Measurements from ENCODE around the gene UCK1.
"Not testable (repeated sequence)": the region's sequence is repeated elsewhere in the genome, so short reads cannot be mapped to it uniquely, and the experiment has no call there.

Gene UCK1

DNA sequence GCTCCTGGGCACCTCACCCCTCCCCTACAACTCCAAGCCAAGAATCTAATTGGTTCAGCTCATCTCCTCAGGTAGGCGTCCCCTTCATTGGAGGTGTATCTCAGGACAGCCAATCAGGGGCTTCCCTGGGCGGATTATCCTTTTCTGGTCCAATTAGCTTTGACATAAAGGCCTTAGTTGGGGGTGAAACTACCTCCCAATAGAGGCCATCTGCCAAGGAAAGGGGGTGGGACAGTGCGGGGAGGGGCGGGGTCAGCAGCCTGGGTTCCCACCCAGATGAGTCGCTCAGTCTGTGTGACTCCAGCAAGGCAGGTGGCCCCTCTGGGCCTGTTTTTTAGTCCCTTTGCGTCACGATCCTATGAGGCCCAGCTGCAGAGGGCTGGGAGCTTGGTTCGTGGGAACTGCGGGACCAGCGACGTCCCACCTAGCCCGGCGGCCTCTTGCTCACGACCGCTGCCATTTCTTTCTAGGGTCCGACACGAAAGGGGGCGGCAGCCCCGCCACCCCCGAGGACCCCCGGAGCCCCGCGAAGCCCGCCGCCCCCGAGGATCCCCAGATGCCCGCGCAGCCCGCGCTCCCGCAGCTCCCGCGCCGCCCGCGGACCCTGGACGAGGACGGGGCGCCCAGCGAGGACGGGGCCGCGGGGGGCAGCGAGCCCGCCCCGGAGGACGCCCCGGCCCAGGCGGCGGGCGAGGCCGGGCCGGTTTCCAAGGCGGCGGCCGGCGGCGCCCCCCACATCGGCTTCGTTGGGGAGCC is 23.2 kb upstream of the UCK1 start:
- no peak for DNase-seq

DNA sequence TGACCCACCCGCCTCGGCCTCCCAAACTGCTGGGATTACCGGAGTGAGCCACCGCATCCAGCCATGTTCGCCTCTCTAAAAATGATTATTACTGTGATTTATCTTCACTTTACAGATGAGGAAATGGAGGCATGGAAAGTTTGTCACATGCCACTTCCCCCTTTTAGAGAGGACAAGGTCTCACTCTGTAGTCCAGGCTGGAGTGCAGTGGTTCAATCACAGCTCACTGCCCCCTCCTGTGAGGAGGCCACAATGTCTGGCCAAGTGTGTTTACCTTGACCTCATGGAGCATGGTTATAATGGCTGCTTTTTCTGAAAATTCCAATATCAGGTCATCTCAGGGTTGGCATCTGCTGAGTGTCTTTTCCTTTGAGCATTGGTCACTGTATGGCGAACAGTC is 21.0 kb upstream of the UCK1 start:
- no peak for DNase-seq

DNA sequence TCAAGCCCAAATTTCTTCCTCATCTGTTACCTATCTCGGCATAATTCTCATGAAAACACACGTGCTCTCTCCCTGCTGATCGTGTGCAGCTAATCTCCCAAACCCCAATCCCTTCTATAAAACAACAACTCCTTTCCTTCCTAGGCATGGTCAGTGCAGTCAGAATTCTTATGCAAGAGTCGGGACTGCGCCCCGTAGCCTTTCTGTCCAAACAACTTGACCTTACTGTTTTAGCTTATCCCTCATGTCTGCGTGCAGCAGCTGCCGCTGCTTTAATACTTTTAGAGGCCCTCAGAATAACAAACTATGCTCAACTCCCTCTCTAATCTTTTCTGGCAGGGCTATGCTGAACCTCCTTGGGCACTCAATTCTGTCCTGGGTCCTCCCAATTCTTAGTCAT is 19.4 kb upstream of the UCK1 start:
- not testable (repeated sequence) for DNase-seq

DNA sequence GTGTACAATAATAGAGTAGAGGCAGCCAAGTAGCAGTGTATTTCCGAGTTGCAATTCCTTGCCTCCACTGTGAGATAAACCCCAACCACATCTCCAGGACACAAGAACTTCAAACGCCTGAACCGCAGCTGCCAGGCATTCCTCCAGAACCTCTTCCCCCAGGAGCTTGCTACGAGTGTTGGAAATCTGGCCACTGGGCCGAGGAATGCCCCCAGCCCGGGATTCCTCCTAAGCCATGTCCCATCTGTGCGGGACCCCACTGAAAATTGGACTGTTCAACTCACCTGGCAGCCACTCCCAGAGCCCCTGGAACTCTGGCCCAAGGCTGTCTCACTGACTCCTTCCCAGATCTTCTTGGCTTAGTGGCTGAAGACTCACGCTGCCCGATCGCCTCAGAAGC is 18.1 kb upstream of the UCK1 start:
- DNase-seq, result not testable (repeated sequence)

GRCh38 chr9:131546336-131547084 is 15.4 kb upstream of the UCK1 start:
- DNase-seq, result no peak

DNA sequence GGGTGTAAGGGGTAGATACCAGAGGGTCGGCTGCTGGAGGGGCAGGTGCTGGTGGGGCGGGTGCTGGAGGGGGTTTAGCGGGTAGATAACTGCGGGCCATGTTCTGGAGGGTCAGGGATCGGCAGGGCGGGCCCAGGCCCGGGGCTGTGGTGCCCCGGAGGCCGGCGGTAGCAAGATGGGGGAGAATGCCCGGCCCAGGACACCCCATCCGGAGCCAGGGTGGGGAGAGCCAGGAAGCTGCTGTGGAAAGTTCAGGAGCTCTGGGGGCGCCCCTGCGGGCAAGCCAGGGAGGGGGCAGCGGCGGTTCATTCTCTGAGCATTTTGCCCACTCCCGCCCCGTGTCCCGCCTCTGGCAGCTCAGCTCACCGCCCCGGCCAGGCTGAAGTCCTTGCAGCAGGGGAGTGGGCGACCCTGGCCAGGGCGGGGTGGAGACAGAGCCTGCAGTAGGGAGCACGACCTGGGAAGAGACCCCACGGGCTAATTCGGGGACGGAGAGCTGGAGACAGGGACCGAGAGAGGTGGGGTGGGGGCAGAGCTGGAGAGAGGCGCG is 14.8 kb upstream of the UCK1 start:
- no peak for DNase-seq

DNA sequence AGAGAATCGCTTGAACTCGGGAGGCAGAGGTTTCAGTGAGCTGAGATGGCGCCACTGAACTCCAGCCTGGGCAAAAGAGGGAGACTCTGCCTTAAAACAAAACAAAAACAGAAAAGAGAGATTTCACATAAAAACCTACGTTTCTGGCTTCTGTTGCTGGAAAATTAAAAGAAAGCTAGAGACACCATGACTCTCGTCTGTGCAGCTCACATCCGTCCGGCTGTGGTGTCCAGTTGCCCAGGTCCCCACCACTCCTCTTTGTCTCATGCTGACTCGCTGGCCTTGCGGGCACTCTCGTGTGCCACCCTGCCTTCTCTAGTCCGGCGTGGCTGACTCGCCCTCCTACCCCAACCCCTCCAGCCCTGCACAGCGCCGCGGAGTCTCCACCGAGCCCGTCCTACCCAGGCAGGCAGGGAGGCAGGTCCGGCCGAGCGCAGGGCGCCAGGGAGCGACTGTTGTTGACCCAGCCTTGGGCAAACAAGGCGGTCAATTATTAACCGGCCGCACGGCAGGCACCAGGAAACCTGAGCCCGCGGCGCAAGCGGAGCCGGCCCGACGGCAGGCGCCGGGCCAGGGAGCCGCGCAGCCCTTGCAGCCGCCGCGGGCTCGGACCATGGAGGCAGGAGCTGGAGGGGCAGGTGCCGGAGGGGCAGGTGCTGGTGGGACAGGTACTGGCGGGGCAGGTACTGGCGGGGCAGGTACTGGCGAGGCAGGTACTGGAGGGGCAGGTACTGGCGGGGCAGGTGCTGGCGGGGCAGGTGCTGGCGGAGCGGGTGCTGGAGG is 14.1 kb upstream of the UCK1 start, which contains the start of gene PRRT1B:
PRRT1B (plus strand) TSS at position 521 of the 783 bp plus-strand sequence; CDS start at position 614, 93 bp downstream.
- no peak for DNase-seq

DNA sequence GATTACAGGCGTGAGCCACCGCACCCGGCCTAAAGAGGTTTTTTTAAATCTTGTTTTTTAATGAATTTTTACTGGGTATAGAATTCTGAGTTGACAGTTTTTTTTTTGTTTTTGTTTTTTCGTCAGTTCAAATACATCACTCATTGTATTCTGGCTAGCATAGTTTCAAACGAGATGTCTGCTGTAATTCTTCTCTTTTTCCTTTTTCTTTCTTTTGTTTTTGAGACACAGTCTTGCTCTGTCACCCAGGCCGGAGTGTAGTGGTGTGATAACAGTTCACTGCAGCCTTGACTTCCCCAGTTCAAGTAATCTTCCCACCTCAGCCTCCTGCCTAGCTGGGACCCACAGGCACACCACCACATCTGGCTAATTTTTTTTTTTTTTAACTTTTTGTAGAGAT is 12.1 kb upstream of the UCK1 start:
- no peak for DNase-seq

DNA sequence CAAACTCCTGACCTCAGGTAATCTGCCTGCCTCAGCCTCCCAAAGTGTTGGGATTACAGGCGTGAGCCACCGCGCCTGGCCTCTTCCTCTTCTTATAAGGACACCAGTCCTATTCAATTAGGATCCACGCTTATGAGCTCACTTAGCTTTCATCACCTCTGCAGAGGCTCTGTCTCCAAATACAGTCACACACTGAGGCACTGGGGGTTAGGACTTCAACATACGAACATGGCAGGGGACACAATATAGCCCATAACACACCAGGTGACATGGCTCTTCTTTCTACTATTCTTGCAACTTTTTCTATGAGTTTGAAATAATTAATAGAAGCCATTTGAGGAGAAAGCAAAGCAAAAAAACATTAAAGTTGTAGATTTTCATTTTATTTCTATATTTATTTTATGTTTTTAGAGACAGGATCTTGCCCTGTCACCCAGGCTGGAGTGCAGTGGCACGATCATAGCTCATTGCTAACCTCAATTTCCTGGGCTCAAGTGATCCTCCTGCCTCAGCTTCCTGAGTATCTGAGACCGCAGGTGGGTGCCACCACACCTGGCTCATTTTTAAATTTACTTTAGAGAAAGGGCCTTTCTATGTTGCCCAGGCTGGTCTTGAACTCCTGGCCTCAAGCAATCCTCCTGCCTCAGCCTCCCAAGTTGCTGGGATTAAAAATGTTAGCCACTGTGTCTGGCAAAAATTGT is 8.3 kb upstream of the UCK1 start:
- no peak for DNase-seq

DNA sequence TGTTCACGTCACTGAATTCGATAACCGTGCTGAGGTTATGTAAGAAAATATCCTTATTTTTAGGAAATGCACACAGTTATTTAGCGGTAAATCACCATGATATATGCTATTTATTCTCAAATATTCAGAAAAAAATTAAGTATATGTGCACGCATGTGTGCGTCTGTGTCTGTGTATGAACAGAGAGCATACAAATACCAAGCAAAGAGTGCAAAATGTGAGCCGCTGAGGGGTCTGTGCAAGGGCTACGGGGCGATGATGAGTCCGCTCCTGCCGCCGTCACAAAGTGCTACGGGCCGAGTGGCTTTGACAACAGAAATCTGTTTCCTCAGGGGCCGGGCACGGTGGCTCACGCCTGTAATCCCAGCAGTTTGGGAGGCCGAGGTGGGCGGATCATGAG is 6.9 kb upstream of the UCK1 start:
- no peak for DNase-seq

- DNase-seq, result no peak
These were observed 3.7 kb upstream of the UCK1 start for GRCh38 chr9:131534721-131535237.

DNA sequence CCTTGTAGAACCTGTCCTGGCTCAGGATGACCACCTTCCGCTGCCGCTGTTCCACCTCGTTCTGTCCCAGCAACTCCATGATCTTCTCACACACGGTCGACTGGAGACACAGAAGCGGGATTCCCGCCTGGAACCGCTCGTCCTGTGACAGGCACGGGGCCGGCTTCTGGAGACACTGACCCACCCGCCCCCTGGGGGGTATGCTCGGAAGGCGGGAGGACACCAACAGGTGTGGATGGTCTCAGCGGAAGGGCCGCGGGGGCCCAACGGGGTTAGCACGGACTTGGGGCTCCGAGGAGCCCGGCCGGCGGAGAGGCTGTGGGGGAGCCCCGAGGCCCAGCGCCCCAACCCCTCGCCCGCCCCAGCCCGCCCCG is 530 bp downstream of the UCK1 start:
- no peak for DNase-seq

DNA sequence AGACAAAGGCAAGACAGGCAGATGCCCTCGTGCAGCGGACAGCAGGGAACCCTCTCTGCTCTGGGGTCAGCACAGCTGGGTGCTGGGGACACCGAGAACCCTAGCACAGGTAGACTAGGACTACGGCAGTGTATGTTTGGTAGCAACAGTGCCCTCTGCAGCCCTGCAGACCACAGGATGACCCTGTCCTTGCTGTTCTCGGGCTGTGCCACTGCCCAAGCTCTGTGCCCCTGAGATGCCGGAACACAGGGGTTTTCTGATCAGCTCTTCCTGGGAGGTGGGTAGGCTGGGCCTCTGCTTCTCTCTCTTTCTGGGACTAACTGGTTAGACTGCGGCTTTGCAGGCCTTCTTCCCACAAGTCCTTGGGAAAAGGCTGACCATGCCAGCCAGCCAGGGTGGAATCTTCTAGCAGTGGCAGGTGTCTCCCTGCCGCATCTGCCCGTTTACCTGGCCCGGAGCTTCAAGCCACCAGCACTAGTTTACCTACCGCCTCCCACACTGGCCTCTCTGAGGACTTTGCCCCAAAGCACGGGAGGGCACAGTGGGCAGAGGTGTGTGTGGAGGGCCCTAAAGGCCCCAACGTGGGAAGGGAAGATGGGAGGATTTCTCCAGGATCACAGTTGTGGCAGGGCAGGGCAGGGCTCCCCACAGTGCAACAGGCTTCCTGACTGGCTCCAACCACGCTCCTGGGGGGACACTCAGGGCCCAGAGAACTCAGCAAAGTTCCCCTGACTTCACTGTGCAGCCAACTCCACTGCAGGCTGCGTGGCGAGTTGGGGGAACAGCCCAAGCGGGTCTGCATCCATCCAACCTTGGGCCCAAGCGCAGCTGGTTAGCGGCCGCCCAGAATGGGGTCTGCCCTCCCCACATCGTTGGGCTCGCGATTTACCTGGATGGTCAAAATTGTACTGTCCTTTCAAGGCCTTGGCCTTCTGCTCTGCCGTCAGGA is 1.2 kb downstream of the UCK1 start:
- no peak for DNase-seq

DNA sequence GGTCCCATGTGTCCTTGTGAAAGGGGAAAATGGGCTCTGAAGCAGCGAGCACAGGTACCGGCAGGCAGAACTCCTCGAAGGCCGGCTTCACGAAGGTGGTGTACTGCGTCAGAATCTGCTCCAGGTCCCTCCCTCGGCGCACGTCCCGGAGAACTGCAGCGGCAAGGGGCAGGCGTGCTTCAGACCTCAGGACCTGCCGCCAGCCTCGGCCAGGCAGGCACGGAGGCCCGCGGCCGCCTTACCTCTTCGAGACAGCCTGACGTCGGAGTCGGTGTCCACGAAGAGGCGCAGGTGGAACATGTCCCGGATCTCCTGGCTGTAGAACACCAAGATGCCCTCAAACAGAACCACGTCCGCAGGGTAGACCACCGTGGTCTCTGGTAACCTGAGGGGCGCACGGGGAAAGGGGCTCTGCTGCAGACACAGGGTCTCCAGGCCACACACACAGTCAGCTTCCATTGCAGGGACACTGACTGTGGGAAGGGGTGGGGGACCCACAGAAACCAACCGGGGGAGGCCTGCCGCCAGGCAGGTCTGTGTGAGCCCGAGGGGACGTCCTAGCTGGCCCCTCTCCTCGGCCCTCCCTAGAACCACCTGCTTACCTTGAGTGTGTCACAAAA is 2.1 kb downstream of the UCK1 start:
- DNase-seq, result no peak

- DNase-seq, result no peak
These were observed 2.9 kb downstream of the UCK1 start for GRCh38 chr9:131528186-131528585.

- DNase-seq, result no peak
These were observed 5.2 kb downstream of the UCK1 start for GRCh38 chr9:131525643-131526565.

- DNase-seq, result no peak
These were observed 6.3 kb downstream of the UCK1 start for GRCh38 chr9:131524665-131525315.

DNA sequence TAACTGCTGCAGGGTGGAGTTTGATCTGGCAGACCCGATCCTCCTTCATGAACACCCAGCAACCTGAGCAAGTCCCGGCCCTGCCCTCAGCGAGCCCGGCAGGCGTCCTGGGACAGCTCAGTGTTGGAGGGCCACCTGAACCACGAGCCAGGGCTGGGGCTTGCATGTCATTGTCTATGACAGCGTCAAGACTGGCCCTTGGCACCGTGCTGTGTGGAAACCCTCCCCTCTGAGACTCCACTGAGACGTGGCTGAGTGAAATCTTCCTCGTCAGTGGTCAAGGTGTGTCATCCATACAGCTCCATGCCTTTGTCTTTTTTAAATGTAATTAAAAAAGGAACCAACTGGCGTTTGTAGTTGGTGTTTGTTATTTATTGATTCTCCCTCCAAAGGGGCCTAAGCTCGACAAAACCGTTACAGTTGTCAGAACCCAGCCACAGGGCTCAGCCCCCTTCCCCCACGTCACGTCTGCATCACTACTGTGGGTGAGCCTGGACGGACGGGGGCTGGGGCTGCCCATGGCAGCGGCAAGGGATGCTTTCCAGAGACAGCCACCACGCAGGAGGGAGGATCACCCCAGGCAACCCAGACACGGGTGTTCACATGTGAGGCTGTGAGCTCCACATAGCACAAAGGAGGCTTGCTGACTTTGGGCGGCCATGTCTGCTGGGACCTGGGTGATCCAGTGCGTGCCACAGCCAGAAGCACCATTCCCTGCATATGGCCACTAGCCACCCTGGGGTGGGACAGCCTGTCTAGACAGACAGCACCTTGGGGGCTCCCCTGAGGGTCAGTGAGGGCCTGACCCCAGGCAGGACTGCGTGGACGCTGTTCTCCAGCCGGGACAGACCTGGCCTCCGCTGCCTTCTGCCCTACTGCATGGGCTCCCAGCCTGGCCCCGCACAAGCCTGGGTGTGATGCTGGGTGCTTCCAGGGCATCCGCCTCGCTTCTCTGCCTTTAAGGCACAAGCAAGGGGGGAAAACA is 7.3 kb downstream of the UCK1 start:
- no peak for DNase-seq

All from activated CD4-positive, alpha-beta T cell treated with anti-CD3 and anti-CD28 coated beads, Interleukin-2, amount 50 U/mL, for 4 hours (primary cell).